ENCODE results near the gene CDYL.

CDYL gene

DNA sequence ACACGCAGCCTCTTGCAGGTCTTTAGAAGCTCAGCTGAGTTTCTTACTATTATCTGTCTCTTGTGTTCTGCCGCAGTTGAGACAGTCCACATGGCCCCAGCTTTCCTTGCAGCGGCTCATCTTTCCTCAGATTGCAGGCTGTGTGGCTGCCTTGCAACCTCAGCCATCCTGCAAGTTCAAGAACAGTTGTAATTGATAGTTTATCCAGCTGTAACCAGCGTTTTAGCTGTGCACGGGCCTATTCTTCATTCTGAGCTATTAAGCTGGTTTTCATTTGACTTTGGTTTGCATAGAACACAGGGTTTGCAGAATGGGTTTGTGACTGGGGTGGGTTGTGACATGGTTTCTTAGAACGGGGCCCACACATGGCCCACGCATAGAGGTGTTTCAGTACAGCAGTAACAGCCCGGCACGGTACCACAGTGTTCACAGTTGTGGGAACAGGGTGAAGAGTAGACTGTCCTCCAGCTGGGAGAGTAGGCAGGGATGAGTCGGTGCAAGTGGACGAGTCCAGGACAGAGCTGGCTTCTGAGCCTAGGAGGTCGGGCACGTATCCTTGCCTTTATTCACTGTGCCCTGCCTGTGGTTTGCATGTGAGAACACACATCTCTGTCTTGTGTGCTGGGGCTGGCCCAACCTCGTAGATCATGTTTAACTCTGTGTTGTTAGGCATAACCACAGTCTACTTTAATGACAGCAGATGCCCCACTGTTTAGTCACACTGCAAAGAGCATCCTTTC is 138.4 kb downstream of the CDYL start:
- TF ChIP-seq CTCF (IDR thresholded peaks at IDR 0.05): no peak

DNA sequence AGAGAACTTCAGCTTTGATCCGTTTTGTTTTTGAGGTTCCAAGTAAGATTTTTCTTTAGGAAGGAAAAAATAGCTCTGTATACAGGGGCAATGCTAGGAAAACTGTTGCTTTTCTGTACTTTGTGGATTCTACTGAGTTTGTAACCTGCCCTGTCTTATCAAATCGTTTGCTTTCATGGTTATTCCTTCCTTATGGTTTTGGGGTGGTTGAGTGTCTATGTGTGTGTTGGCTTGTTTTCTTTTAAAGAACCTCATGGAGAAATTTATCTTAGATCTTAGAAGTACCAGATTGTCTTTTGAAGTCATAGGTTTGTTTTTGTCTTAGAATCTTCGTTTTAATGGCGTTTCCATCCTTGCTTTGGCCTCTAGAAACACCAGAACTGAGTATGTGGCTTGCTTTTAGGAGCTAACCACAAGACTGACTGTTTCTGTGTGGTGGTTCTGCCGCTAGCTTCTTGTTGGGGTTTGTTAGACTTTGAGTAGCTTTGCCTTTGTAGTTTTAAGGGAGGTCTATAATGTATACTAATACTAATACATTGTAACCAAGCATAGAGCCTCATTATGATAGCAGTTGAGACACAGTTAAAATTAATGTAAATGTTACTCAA is 140.9 kb downstream of the CDYL start:
- TF ChIP-seq CTCF (IDR thresholded peaks at IDR 0.05): no peak

- TF ChIP-seq CTCF (IDR thresholded peaks at IDR 0.05): no peak
Measured at GRCh38 chr6:4920914-4921410, 144.8 kb downstream of the CDYL start.

GRCh38 chr6:4922488-4923037 is 146.4 kb downstream of the CDYL start:
- TF ChIP-seq CTCF (IDR thresholded peaks at IDR 0.05): no peak

GRCh38 chr6:4923081-4923480 is 146.9 kb downstream of the CDYL start:
- TF ChIP-seq CTCF (IDR thresholded peaks at IDR 0.05): no peak

- no peak for TF ChIP-seq CTCF (IDR thresholded peaks at IDR 0.05)
Measured at GRCh38 chr6:4924661-4925271, 148.6 kb downstream of the CDYL start.

DNA sequence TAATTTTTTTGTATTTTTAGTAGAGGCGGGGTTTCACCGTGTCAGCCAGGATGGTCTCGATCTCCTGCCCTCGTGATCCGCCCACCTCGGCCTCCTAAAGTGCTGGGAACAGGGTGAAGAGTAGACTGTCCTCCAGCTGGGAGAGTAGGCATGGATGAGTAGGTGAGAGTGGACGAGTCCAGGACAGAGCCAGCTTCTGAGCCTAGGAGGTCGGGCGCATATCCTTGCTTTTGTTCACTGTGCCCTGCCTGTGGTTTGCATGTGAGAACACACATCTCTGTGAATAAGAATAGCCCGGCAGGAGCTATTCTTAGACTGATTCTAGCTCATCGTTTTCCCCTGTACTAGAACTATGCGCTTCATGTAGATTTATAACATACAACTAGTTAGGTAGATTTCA is 149.4 kb downstream of the CDYL start:
- TF ChIP-seq CTCF (IDR thresholded peaks at IDR 0.05): no peak

All from LNCAP (cell line).